HG02970 (cell line): Measurements from ENCODE around the gene CLEC20A.

ENCODE experiments used
- ATAC-seq: cut with Tn5 transposase; IDR thresholded peaks from one replicate; pipeline ENCODE4 v1.9.1; 2021; ENCODE audit warnings: mild to moderate bottlenecking, moderate library complexity, moderate number of reproducible peaks; ENCODE audit not compliant: unreplicated experiment, low FRiP score

Gene CLEC20A

DNA sequence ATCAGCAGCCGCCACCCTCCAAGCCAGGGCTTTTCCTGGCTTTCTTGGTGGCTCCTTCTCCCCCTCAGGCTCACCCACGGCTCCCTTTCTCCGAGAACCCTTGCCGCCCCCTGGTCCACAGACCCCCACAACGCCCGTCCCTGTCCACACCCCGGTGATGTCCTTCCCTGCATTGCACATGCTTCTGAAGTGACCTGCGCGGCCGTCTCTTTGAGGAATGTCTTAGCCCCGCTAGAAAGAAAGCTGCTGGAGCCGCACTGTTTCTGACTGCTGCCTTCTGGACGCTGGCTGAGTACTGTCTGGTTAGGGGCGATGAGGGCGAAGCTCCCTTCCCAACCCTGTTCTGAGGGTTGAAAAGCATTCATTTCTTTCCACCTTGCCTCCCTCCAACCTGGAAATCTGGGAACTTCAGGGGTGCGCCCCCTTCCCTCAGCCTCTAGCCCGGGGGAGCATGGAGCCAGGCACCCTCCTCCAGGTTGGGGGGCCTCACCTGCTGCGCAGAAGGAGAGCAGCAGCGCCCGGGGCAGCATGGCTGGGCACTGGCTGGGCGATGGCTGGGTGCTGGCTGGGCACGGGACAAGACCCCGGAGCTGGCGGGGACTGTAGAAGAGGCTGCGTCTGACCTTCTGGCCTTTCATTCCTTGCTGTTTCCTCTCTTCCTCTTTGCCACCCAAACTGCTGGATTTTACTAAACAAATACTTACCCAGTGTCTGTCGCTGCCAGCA, at the start of gene CLEC20A:
Gene CLEC20A (minus strand): TSS at position 555 of the 726 bp plus-strand sequence. CDS start 25 bp downstream, at position 530.
- ATAC-seq: no peak

DNA sequence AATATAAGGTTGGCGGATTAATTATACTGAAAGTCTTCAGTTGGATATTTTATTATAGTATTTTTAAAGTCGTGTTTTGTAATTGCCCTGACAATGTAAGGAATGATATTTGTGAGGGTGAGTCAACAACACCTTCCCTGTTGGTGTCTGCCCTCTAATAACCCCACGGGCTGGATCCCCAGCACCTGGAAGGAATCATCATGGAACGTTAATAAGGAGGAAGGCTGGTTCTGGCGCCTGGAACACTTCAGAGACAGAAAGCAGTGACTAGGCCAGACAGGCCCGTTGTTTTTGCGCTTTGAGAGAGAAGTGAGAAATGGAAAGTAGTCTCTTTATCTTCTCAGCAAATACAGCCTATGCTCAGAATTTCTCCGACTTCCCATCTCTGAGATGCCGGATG, 47.8 kb upstream of the CLEC20A start:
- ATAC-seq: no peak

DNA sequence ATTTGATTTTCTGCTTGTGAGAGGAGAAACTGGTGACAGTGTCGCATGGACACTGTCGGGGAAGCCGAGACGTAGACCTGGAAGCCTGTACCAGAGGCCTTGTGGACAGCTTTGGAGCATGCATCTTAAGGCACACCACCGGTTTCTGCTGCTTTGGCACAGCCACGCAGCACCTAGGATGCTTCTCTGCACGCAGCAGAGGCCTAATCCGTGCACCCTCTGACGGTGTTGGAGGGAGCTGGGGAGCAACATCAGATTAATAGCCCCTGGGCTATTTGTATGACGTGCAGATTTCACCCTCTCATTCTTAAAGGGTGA, 46.5 kb upstream of the CLEC20A start:
- peak; percentile 30 for ATAC-seq

DNA sequence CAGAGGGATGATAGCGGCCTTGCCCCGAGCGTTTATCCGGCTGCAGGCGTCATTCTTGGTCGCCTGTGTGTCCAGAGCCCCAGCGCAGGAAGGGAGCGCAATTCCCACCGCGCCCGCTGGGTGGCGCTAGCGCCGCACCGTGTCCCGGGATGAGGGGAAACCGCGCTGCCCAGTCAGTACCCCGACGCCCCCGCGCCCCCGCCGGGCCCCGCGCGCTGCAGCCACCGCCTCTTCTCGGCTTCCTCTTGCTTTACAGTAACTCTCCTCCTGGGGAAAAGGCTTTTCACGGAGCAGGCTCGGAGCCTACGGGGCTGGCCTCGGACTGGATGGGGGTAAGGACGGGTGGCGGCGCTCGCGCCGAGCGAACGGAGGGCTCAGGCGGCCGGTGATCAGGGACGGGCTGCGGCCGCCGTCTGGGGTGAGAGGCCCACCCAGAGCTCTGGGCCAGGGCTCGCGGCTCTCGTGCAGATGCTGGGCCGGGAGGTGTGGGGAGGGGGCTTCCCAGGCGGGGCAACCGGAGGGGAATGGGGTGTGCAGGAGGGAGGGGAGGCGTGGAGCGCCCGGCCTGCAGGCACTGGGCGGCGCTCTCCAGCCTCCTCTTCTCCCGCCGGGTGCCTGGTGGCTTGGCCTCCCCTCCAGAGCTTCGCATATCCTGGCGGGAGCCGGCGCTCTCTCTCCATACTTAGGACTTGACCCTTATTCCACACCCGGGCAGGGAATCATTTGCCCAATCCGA, 46.0 kb upstream of the CLEC20A start:
- ATAC-seq: peak; percentile 77

DNA sequence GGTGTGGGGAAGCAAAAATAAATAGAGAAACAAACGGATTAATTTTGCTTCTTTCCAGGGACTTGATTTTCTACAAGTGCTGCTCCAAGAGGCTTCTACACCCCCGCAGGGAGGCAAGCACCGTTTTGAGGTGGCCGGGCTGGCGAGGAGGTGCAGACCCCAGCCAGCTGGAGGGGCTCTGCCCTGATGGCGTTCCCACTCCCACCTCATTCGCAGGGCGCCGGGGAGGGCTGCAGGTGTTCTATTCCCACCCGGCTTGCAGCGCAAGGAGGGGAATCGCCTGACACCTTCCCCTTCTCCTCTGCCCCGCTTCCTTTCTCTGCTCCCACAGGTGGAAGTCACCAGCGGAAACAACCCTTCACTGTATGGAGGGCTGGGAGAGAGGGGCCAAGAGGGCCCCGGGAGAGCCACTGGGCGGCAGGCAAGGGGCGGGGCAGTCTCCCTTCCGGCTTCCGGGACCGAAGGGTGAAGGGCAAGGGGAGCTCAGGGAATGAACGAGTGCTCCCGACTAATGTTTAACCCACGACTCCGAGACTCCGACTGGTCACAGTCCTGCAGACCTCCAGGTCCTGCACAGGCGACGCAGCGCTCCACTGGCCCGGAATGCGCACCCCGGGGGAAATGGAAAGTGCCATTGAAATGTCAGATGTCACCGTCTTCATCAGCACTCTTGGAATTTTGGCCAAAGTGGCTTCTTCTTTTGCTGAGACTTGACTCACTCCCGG, 45.2 kb upstream of the CLEC20A start:
- ATAC-seq: peak; percentile 24

DNA sequence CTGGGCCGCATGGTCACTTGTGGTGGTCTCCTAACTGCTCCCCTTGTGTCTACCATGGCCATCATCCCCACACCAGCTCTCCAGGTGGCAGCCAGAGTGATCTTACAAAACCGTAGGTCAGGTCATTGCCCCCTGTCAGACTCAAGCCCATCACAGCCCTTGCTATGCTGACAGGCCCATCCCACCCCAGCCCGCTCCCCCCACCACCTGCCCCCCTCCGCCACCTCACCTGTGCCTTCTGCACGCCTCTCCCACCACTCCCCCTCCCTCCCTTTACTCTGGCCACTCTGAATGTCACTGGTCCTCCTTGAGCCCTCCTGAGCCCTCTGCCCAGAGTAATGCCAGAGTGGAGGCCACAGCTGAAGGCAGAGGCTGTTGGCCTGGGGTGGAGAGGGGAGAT, 44.6 kb upstream of the CLEC20A start:
- no peak for ATAC-seq

DNA sequence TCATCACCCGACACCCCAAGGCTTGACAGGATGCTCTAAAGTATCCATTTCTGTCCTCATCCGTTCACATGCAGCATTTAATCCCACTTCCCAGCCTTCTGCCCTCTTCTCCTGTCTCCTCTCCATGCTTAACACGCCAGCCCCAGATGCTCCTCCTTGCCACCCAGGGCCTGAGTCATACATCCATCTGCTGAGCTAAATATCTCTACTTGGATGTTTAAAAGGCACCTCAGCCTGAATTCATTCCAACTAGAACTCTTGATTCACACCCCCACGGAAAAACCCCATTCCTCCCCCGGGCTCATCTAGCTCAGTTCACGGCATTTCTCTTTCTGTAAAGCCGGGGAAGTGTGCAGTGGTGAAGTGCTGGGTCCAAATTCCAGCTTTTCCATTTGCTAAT, 43.9 kb upstream of the CLEC20A start:
- ATAC-seq: no peak

DNA sequence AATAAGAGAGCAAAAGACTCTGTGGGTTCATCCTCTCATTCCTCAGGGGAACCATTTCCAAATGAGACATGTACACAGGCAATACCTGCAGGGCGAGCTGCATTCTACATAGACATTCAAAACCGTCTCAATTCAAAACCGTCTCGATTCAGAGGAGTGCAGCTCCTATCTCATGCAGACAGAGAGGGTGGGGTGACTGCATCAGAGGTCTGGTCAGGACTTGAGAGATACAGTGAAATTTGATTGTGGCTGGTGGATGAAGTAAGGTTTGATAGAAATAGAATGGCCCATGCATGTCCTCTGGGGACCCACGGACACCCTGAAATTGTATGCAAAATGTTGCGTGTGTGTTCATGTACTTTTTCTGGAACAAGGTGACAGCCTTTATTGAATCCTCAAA, 43.4 kb upstream of the CLEC20A start:
- no peak for ATAC-seq

DNA sequence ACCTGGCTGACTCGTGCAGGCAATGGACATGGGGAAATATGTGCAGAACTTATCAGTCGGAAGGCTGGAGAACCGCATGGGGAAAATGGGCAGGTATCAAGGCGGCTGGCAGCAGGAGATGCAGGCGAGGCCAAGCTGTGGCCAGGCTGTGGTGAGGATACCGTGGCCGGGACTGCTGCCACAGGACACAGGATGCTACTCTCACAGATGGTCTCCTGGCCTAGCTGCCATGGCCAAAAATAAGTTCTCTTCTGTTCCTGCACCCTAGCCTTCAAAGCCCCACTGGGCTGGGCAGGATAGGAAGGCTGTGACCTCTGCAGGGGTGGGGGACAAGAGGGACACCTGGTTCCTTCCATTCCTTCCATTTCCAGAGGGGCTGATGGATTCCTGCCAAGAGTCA, 42.5 kb upstream of the CLEC20A start:
- no peak for ATAC-seq

DNA sequence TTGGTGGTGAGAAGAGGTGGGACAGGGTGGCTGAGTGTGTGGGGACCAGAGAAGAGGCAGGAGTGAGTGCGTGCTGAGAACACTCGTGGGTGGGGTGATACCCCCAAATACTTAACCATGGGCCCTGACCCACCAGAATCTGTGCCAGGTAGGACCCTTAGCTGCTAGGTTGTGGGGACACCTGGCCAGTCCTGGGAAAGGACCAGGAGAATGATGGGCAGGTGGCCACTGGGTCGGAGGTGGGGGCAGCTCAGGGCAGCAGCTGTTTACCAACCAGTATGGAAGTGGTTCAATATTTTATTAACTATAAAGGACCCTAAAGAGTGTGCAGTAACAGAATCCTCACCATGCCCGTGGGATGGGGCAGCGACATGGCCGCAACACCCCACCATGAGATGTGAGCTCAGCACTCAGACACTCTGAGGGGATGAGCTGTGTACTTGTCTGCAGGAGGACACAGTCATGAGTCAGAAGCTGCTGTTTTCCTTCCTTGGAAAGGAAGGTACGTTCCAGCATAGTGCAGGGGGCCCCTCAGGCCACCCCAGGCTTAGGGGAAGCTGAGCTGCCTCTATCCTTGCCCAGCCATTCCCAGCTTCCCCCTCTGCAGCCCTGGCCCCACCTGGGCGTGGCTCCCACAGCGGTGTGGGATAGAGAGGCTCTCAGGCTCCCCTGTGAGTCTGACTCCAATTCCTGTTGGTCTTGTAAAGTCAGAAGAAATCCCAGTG, 41.6 kb upstream of the CLEC20A start:
- no peak for ATAC-seq

DNA sequence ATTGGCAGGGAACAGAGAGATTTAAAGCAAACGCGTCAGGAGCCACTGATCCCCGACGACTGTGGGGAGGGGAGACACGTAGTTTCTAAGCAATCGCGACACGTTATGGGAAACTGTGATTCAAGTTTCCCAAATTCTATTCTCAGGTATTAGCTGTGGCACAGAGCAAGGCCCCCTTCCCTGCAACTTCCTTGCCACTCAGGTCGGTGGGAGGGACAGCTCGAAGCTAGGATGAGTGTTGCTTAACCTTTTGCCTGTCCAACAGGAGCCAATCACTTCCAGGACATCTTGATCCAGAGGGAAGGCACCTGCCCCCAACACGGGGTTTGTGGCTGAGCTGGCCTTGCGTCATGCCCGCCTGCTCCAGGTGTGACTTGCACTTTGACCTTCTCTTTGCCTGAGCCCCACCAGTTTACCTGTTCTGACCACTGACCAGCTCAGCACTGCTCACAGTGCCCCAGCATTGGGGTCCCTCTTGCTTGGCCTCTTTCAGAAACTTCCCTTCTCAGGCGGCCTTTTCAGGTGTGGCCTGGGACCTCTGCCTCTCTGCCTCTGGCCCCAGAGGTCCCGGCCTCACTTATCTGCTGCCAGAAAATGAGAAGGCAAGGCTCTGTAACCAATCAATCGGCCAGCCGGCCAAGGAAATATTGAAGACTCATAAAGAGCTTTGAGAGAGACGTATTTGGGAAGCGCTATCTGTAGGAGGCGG, 40.8 kb upstream of the CLEC20A start:
- ATAC-seq: no peak

DNA sequence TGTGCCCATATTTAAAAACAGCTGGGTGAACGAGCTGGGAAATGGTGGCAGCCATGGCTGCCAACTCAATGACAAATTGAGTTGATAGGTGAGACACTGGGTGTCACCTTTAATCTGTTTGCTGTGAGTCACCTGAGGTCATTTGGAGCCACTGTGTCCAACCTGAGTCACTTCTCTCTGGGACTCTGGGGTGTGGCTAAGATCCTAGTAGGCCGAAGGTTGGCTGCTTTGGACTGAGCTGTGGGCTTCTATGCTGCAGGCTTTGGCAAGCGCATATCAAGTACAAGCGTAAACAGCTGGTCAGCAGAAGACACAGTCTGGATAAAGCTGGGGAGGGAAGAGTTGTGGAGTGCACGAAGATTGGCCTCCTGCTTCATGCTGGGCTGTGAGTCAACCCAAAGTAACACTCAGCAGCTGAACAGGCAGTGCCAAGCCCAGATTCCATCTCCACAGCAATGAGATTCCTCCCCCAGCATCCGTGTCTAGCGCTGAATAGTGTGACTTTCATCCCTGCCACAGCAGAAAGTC, 40.1 kb upstream of the CLEC20A start:
- no peak for ATAC-seq

DNA sequence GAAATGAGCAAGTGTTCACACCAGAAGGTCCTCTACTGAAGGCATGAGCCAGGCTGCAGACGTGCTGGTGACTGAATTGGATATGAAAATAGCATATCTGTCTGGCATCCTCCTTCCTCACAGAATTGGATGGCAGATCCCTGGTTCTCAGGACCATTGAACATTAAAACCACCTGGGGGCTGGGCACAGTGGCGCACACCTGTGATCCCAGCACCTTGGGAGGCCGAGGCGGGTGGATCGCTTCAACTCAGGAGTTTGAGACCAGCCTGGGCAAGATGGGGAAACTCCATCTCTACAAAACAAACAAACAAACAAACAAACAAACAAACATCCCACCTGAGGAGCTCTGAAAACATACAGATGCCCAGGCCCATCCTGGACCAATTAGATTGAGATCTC, 39.6 kb upstream of the CLEC20A start:
- no peak for ATAC-seq

DNA sequence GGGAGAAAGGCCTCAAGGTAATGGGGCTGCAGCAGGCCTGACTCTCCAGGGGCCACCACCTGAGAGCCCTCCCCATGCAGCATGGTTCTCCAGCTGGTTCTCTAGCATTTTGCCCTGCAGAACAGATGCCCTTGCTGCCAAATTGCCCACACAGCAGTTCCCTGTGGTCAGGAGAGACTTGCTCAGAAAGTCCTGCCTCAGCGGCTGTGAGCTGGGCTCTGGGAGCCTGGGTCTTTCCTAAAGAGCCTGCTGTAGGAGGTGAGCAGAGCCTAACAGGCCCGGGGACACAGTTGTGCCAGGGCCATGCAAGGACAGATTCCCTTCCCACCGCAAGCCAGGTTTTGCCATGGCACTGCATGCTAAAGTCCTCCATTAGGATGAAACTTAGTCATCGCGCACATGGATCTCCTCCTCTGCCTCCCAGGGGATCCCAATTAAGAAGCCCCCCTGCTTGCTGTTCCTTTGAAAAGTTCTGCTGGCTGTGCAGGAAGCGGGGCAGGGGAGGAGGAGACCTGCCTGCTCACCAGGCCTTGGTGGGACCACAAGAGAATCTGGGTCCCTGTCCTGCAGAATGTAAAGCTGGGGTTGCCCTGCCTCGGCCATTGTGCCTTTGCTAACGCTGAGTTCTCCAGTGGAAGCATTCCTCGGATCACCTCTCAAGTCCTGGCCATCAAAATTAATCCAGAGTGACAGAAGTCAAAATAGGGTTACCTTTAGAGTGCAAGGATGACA, 37.5 kb upstream of the CLEC20A start:
- no peak for ATAC-seq

DNA sequence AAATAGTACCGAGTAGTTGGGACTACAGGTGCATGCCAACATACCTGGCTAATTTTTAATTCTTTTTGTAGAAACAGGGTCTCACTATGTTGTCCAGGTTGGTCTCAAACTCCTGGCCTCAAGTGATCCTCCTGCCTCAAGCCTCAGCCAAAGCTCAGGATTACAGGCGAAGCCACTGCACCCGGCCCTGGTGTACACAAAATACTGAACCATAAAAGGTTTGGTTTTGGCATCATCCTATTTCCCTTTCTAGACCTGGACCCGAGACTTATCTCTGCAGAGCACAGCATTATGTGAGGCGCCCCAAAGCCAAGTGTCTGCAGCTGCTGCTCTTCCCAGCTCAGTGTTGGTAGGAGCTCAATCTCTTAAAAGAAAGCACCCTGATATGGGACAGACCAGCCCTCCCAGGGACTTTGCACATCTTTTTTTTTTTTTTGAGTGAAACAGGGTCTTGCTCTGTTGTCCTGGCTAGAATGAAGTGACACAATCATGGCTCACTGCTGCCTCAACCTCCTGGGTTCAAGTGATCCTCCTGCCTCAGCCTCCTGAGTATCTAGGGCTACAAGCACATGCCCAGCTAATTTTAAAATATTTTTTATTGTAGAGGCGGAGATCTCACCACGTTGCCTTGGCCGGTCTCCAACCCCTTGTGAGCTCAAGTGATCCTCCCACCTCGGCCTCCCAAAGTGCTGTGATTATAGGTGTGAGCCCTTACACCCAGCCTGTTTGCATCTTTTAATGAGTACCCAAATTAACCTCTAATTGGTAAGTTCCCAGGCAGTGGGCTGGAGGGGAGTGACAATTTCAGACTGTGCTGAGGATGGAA, 36.6 kb upstream of the CLEC20A start:
- no peak for ATAC-seq

DNA sequence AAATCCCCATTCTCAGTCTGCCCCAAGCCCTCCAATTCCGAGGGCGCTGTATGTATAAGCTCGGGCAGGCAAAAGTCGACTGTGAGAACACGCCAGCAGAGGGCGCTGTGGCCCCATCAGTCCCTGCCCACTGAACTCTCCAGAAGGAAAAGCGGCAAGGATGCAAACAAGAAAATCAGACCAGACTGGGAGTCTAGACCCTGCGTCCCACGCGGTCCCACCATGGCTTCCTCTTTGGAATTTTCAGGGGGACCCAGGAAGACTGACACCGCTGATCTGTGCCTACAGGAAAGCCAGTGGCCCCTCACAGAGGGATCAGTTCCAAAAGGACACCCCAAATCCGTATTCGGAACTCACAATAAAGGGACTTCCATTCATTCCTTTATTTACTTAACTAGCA, 35.6 kb upstream of the CLEC20A start:
- no peak for ATAC-seq

DNA sequence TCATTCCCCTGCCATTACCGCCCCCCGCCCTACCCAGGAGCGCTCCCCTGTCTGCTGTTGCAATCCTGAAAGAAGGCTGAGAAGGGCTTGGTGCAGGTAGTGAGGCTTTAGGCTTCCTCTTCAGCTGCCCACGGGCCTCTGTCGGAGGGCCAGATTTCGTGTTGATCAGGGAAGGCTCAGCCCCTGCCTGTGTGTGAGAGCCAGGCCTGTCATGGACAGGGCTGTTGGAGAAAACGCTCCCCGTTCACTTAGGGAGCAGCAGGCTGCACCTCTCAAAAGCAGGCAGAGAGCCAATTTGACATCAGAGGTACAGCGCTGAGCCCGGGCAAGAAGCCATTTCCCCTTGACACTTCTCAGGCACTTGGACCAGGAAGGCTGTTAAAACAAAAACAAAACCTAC, 35.1 kb upstream of the CLEC20A start:
- ATAC-seq: no peak

DNA sequence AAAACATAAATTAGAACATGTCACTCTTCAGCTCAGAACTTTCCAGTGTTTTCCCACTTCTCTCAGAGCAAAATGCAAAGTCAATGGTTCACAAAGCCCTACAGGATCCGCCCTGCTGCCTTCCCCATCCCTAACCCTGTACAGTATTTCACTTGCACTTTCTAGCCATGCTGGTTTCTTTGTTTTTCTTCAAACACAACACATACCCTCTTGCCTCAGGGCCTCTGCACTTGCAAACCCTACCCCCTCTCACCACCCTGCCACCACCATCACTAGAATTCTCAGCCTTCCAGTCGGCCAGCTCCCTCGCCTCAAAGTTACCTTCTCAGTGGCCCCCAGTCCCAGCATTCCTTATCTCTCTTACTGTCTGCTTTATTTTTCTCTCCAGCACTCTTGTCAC, 33.7 kb upstream of the CLEC20A start:
- no peak for ATAC-seq

DNA sequence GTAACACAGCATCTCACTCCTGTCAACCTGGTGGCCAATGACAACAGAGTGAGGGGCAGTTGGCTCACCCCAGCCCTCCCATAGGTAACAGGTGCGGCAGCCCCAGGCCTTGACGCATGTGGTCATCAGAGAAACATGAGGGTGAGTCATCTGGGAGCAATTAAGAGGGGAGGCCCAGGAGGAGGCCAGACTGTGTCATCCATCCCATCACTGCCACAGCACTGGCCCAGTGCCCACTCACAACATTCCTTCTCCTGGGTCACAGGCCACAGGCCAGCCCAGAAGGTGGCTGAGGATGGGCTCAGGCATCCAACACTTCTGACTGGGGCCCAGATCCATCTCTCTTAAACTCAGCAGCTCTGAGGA, 33.3 kb upstream of the CLEC20A start:
- ATAC-seq: no peak
